ENCODE measurements around the gene PDE5A. TPM values are rescaled to one million over a fixed set of nuclear protein-coding genes. Genes with fewer than 3 reads are reported as not detected.

Gene PDE5A
- polyA plus RNA-seq, 1 of the 3 experiments (the other 2 are of a cell fraction), result 6.4 TPM

GRCh38 chr4:119479835-119480234 lies 148.8 kb downstream of the PDE5A start:
- no peak for DNase-seq
- Histone ChIP-seq H3K79me2 (ENCODE audit: insufficient read depth) (no peaks in the 10 kb centered on the region), H4K20me1 (ENCODE audit: insufficient read depth) (no peaks in the 10 kb centered on the region), H3K9ac (no peak overlapping the region), H3K27me3 (ENCODE audit: insufficient read depth) (no peaks in the 10 kb centered on the region), H3K27ac (ENCODE audit: low read depth in 2 of 2, low read length in 1 of 2) (no peak overlapping the region; a peak in 1 of 4 replicates), H2AFZ (ENCODE audit: low read depth) (no peak overlapping the region), H3K9me2 (no peaks in the 10 kb centered on the region), H3K36me3 (replicated peaks in 1 of 2; ENCODE audit: control insufficient read depth in 1 of 2, insufficient read depth in 2 of 2, low read length in 1 of 2) (peaks cover 44 to 56% of the 10 kb centered on the region in 2 experiments), H3K9me3 (peaks cover 11% of the 10 kb centered on the region; the same call in 1 of the 2 replicates), H3K4me2 (no peak overlapping the region), H3F3A (replicated peaks; ENCODE audit: insufficient read depth) (no peaks in the 10 kb centered on the region), H3K4me1 (ENCODE audit: control insufficient read depth in 1 of 2, insufficient read depth in 2 of 2, low read depth in 1 of 2, low read length in 1 of 2) (peaks cover 0 to 4% of the 10 kb centered on the region in 2 experiments; a peak in 2 of 4 replicates), H3K4me3 (ENCODE audit: low read depth in 2 of 2, low read length in 1 of 2) (no peak overlapping the region)
- no peak for TF ChIP-seq NRF1 (IDR thresholded peaks at IDR 0.05; ENCODE audit: low read depth, low read length)
- no peak for TF ChIP-seq USF2 (IDR thresholded peaks at IDR 0.05; ENCODE audit: borderline replicate concordance, low read depth, low read length)
- TF ChIP-seq USF1 (IDR thresholded peaks at IDR 0.05; ENCODE audit: borderline replicate concordance, low read depth), result no peak
- no peak for TF ChIP-seq YY1 (IDR thresholded peaks at IDR 0.05; ENCODE audit: low read depth)
- TF ChIP-seq FOSL2 (IDR thresholded peaks at IDR 0.05; ENCODE audit: borderline replicate concordance, low read depth), result no peak
- no peak for TF ChIP-seq FOXM1 (IDR thresholded peaks at IDR 0.05; ENCODE audit: low read depth)
- TF ChIP-seq JUND (IDR thresholded peaks at IDR 0.05), result no peak
- TF ChIP-seq EZH2phosphoT487 (IDR thresholded peaks at IDR 0.05; ENCODE audit: borderline replicate concordance, low read depth), result no peak
- TF ChIP-seq RAD21 (IDR thresholded peaks at IDR 0.05; ENCODE audit: low read length), result no peak
- TF ChIP-seq SMC3 (IDR thresholded peaks at IDR 0.05; ENCODE audit: low read depth, low read length), result no peak
- TF ChIP-seq NFIC (IDR thresholded peaks at IDR 0.05; ENCODE audit: borderline replicate concordance), result no peak
- TF ChIP-seq TCF12 (IDR thresholded peaks at IDR 0.05), result no peak
- TF ChIP-seq ELF1 (IDR thresholded peaks at IDR 0.05), result no peak
- TF ChIP-seq MXI1 (IDR thresholded peaks at IDR 0.05; ENCODE audit: low read depth, low read length), result no peak
- no peak for TF ChIP-seq MEF2A (IDR thresholded peaks at IDR 0.05; ENCODE audit: borderline replicate concordance, low read depth)
- CTCF ChIA-PET, result interaction anchor here (1.5 to 2.1 kb wide), 2 partner anchors 11 to 14 kb away, joined by 3 to 7 read pairs; no protein-coding TSS in a partner anchor
- POLR2A ChIA-PET, result no interaction called here

DNA sequence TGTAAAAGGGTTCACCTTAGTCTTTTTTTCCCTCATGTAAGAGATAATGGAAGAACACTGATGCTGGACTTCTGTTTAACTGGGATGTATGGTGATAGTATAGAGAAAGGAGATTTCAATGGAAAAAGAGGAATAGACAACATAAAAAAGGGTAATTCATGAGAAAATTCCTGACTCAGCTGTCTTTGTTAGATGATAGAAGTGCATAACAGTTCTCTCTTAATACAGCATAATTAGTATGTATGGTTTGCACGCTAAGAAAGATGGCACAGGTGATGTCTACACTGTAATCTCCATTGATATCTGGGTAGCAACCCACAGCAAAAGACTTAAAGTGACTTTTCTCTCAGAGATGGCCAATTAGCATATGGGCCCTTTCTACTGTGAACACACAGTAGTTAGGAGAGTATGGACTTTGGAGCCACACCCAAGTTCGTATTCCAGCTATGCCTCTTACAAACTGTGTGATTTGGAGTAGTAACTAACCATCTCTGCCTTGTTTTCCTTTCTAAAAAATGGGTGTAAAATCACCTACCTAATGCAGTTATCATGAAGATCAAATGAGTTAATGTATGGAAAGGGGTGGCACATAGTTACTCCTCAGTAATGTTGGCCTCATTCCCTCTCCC lies 149.3 kb downstream of the PDE5A start:
- H3K36me3 ChIP-seq (replicated peaks in 1 of 2; ENCODE audit: control insufficient read depth in 1 of 2, insufficient read depth in 2 of 2, low read length in 1 of 2), result peaks cover 46 to 61% of the 10 kb centered on the region in 2 experiments
- no peaks in the 10 kb centered on the region for H3F3A ChIP-seq (replicated peaks; ENCODE audit: insufficient read depth)
- no peak overlapping the region for H3K9ac ChIP-seq
- TF ChIP-seq TEAD4 (IDR thresholded peaks at IDR 0.05; ENCODE audit: borderline replicate concordance, insufficient read depth) (no peak), TAF1 (IDR thresholded peaks at IDR 0.05; ENCODE audit: borderline replicate concordance, low read depth, low read length) (no peak), GATA2 (CRISPR knock-in tag; IDR thresholded peaks at IDR 0.05) (no peak)
- H3K27me3 ChIP-seq (ENCODE audit: insufficient read depth), result no peaks in the 10 kb centered on the region
- no peaks in the 10 kb centered on the region for H4K20me1 ChIP-seq (ENCODE audit: insufficient read depth)
- peaks cover 0 to 4% of the 10 kb centered on the region in 2 experiments; a peak in 2 of 4 replicates for H3K4me1 ChIP-seq (ENCODE audit: control insufficient read depth in 1 of 2, insufficient read depth in 2 of 2, low read depth in 1 of 2, low read length in 1 of 2)
- 100% methylated on average over 2 of the region's 2 CpGs for WGBS (ENCODE audit: low lambda C conversion rate)
- H3K9me3 ChIP-seq, result peaks cover 5% of the 10 kb centered on the region; the same call in 1 of the 2 replicates
- ChIA-PET POLR2A (no interaction called here), CTCF (interaction anchor here (1.0 to 2.1 kb wide), 4 partner anchors 11 to 79 kb away, joined by 3 to 7 read pairs (median 3); no protein-coding TSS in a partner anchor)
- H3K9me2 ChIP-seq, result no peaks in the 10 kb centered on the region
- no peak for DNase-seq
- no peaks in the 10 kb centered on the region for H3K79me2 ChIP-seq (ENCODE audit: insufficient read depth)
- H2AFZ ChIP-seq (ENCODE audit: low read depth), result no peak overlapping the region
- peak overlapping the region in 1 of 2 experiments; percentile 58; a peak in 1 of 4 replicates for H3K27ac ChIP-seq (ENCODE audit: low read depth in 2 of 2, low read length in 1 of 2)
- no peak overlapping the region for H3K4me2 ChIP-seq
- H3K4me3 ChIP-seq (ENCODE audit: low read depth in 2 of 2, low read length in 1 of 2), result no peak overlapping the region

Data from SK-N-SH (cell line).